TTC549 (cell line): Measurements from ENCODE around the gene TMEM108.

Source experiments
- FAIRE-seq: peaks from 2 replicates; lab custom pipeline; 2012; peaks lifted over from hg19 to GRCh38; lab: Jason Lieb, UNC

Gene TMEM108

GRCh38 chr3:133236901-133237300 lies 198.7 kb downstream of the TMEM108 start:
- no peak for FAIRE-seq

- no peak for FAIRE-seq
Measured at GRCh38 chr3:133237380-133237779, 199.2 kb downstream of the TMEM108 start.

- FAIRE-seq: no peak
Measured at GRCh38 chr3:133238015-133238414, 199.8 kb downstream of the TMEM108 start.

- no peak for FAIRE-seq
Measured at GRCh38 chr3:133246119-133246518, 207.9 kb downstream of the TMEM108 start.

GRCh38 chr3:133246773-133247172 lies 208.6 kb downstream of the TMEM108 start:
- FAIRE-seq: no peak

GRCh38 chr3:133248389-133248788 lies 210.2 kb downstream of the TMEM108 start:
- no peak for FAIRE-seq

GRCh38 chr3:133249490-133249889 lies 211.3 kb downstream of the TMEM108 start:
- no peak for FAIRE-seq

GRCh38 chr3:133254151-133254550 lies 216.0 kb downstream of the TMEM108 start:
- no peak for FAIRE-seq

GRCh38 chr3:133254716-133255115 lies 216.5 kb downstream of the TMEM108 start:
- FAIRE-seq: no peak

GRCh38 chr3:133256787-133257483 lies 218.7 kb downstream of the TMEM108 start:
- no peak for FAIRE-seq

GRCh38 chr3:133258358-133258757 lies 220.2 kb downstream of the TMEM108 start:
- no peak for FAIRE-seq

GRCh38 chr3:133259767-133260166 lies 221.6 kb downstream of the TMEM108 start:
- no peak for FAIRE-seq

GRCh38 chr3:133262333-133262732 lies 224.1 kb downstream of the TMEM108 start:
- FAIRE-seq: no peak

GRCh38 chr3:133264920-133265319 lies 226.7 kb downstream of the TMEM108 start:
- FAIRE-seq: no peak

GRCh38 chr3:133268726-133269134 lies 230.5 kb downstream of the TMEM108 start:
- no peak for FAIRE-seq

GRCh38 chr3:133269393-133269792 lies 231.2 kb downstream of the TMEM108 start:
- no peak for FAIRE-seq

- FAIRE-seq: no peak
Measured at GRCh38 chr3:133270631-133271030, 232.4 kb downstream of the TMEM108 start.

- FAIRE-seq: no peak
Measured at GRCh38 chr3:133271042-133271441, 232.9 kb downstream of the TMEM108 start.

GRCh38 chr3:133271539-133271938 lies 233.3 kb downstream of the TMEM108 start:
- no peak for FAIRE-seq

GRCh38 chr3:133273346-133273745 lies 235.2 kb downstream of the TMEM108 start:
- no peak for FAIRE-seq

- FAIRE-seq: no peak
Measured at GRCh38 chr3:133274477-133274876, 236.3 kb downstream of the TMEM108 start.

GRCh38 chr3:133276594-133276993 lies 238.4 kb downstream of the TMEM108 start:
- no peak for FAIRE-seq

GRCh38 chr3:133277813-133278212 lies 239.6 kb downstream of the TMEM108 start:
- no peak for FAIRE-seq

GRCh38 chr3:133278260-133279043 lies 240.3 kb downstream of the TMEM108 start:
- no peak for FAIRE-seq
